Stimulated activated CD8-positive, alpha-beta memory T cell treated with anti-CD3 and anti-CD28 coated beads, Interleukin-15, amount 100 ng/mL, for 24 hours (primary cell): ENCODE data around the gene CD69.
"Not testable (repeated sequence)": the region's sequence is repeated elsewhere in the genome, so short reads cannot be mapped to it uniquely, and the experiment has no call there.

Source experiments
- DNase-seq: peaks from one replicate; pipeline ENCODE4 v3.0.0-alpha.2; 2020; ENCODE audit warnings: low read depth

Gene CD69

GRCh38 chr12:9717070-9717925, 43.4 kb downstream of the CD69 start:
- no peak for DNase-seq

GRCh38 chr12:9713032-9713558, 47.6 kb downstream of the CD69 start:
- not testable (repeated sequence) for DNase-seq

- no peak for DNase-seq
Observed at GRCh38 chr12:9711664-9712063, 49.0 kb downstream of the CD69 start.

GRCh38 chr12:9710584-9711375, 49.9 kb downstream of the CD69 start:
- DNase-seq = no peak

GRCh38 chr12:9708853-9709252, 51.8 kb downstream of the CD69 start:
- DNase-seq = no peak

GRCh38 chr12:9707864-9708808, 52.6 kb downstream of the CD69 start:
- DNase-seq = no peak

GRCh38 chr12:9707356-9707755, 53.3 kb downstream of the CD69 start:
- DNase-seq = no peak

- no peak for DNase-seq
Observed at GRCh38 chr12:9706086-9706685, 54.5 kb downstream of the CD69 start.

- not testable (repeated sequence) for DNase-seq
Observed at GRCh38 chr12:9704561-9704960, 56.1 kb downstream of the CD69 start.
